Cardiac fibroblast (primary cell): ENCODE measurements around the gene FADS2.

Experiments
- DNase-seq, 2 donors: peaks; one replicate each; pipeline versions ENCODE4 v3.0.0 to v3.0.0-alpha.2; 2010; ENCODE audit warnings: low read depth in 2 of 2
- H3K4me3 ChIP-seq, 2 donors: replicated peaks in 1 of 2; 1 replicate in 1 of 2; 2 replicates in 1 of 2; pipeline ENCODE4 v1.5.1; 2011; ENCODE audit warnings: low read depth in 2 of 2, low read length in 2 of 2, mild to moderate bottlenecking in 2 of 2, moderate library complexity in 1 of 2
- CTCF ChIP-seq: IDR thresholded peaks from one replicate; pipeline ENCODE4 v1.5.1; 2011; ENCODE audit warnings: low read depth, mild to moderate bottlenecking, low read length, inconsistent platforms

FADS2 gene

GRCh38 chr11:61830237-61831105 lies 2.4 kb downstream of the FADS2 start:
- H3K4me3 ChIP-seq, result peak overlapping the region; percentile 73 to 96
- DNase-seq, result peak; percentile 30 to 63
- no peak for TF ChIP-seq CTCF

DNA sequence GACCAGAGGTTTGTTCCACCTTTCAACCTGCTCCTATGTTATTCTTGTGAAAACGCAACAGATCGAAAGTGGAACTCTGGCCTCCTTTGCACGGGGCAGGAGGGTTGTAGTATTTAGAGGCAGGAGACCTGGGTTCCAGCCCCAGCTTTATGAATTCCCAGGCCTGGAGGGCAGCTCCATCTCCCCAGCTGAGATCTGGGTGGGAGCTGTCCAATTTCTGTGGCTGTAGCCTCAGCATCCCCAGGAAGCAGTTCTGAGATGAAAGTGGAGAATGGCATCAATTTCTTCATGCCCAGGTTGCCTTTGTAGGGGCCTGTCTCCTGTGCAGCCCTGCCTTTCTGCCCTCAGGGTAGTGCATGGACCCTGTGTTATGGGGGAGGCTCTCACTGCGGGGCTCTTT lies 4.1 kb downstream of the FADS2 start:
- no peak for DNase-seq
- no peak for TF ChIP-seq CTCF
- H3K4me3 ChIP-seq, result peak overlapping the region in 1 of 2 donors; percentile 96

DNA sequence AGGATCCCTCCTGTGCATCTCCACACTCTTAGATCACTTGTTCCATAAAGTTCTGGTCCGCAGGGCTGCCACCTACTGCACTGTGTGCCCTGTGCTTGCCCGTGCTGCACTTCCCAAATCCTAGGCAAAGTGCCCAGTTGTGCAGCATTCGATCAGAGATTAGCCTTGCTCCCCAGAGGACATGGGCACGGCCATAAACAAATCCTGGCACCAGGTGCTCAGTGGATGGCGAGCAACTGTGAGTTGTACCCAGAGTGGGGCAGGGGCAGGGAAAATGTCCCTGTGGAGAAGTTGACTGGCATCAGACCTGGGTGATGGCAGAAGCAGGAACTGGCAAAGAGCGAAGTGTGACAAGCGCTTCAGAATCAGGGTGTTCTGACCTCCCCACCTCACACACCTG lies 4.7 kb downstream of the FADS2 start:
- no peak overlapping the region for H3K4me3 ChIP-seq
- DNase-seq, result no peak
- TF ChIP-seq CTCF, result no peak

- TF ChIP-seq CTCF, result no peak
- H3K4me3 ChIP-seq, result no peak overlapping the region
- DNase-seq, result no peak
Measured at GRCh38 chr11:61833471-61833870, 5.4 kb downstream of the FADS2 start.

DNA sequence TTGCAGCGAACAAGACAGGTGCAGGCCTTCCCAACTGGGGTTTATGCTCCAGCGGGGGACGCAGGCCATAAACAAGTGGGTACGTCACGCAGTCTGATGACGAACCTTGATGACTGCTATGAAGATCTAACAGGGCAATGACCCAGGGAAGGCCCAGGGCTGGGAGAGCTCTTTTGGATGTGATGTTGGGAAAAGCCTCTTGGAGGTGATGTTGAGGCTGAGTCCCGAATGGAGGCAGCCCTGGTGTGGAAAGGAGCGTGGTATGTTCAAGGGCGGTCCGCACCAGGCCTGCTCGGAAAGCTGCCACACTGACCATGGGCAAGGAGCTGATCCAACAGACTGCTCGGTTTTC lies 5.8 kb downstream of the FADS2 start:
- peak overlapping the region in 1 of 2 donors; percentile 24 for H3K4me3 ChIP-seq

GRCh38 chr11:61834278-61835048 lies 6.4 kb downstream of the FADS2 start:
- no peak for TF ChIP-seq CTCF
- H3K4me3 ChIP-seq, result peak overlapping the region in 1 of 2 donors; percentile 24
- peak; percentile 93 to 96 for DNase-seq

More for the DNA sequence above, 5.8 kb downstream of the FADS2 start:
- no peak for DNase-seq
- TF ChIP-seq CTCF, result no peak
